WERI-Rb-1 (cell line): ENCODE measurements around the gene PSPN.
"Not testable (repeated sequence)": the region's sequence is repeated elsewhere in the genome, so short reads cannot be mapped to it uniquely, and the experiment has no call there.

Experiments used
- DNase-seq: peaks from one replicate; pipeline ENCODE4 v3.0.0-alpha.2; 2020
- H3K27ac ChIP-seq: fragments of 250-450 bp; sonication (Bioruptor Pico); 2 replicates; pipeline ENCODE4 v1.5.1; 2020; ENCODE audit warnings: mild to moderate bottlenecking, moderate library complexity
- H3K27me3 ChIP-seq: fragments of 250-450 bp; sonication (Bioruptor Pico); 2 replicates; pipeline ENCODE4 v1.5.1; 2021; ENCODE audit warnings: mild to moderate bottlenecking, low read depth, moderate library complexity; ENCODE audit not compliant: insufficient read depth, severe bottlenecking
- H3K36me3 ChIP-seq: fragments of 250-450 bp; sonication (Bioruptor Pico); 2 replicates; pipeline ENCODE4 v1.5.1; 2020; ENCODE audit warnings: mild to moderate bottlenecking, moderate library complexity
- H3K4me3 ChIP-seq: 2 replicates; pipeline ENCODE4 v1.5.1; 2011; ENCODE audit warnings: low read depth, mild to moderate bottlenecking, control low read depth, low read length
- H3K9me3 ChIP-seq: fragments of 250-450 bp; sonication (Bioruptor Pico); 2 replicates; pipeline ENCODE4 v1.5.1; 2021; ENCODE audit warnings: mild to moderate bottlenecking, moderate library complexity; ENCODE audit not compliant: severe bottlenecking
- CTCF ChIP-seq: IDR thresholded peaks from 2 replicates; pipeline ENCODE4 v1.5.1; 2011; ENCODE audit warnings: low read depth, mild to moderate bottlenecking, control low read depth, inconsistent platforms, low read length

The PSPN gene

GRCh38 chr19:6352381-6353165 lies 23.2 kb downstream of the PSPN start:
- Histone ChIP-seq H3K4me3 (no peak overlapping the region), H3K9me3 (no peaks in the 10 kb centered on the region), H3K27ac (no peak overlapping the region), H3K36me3 (no peaks in the 10 kb centered on the region), H3K27me3 (no peaks in the 10 kb centered on the region)
- TF ChIP-seq CTCF: no peak
- no peak for DNase-seq

GRCh38 chr19:6350688-6351087 lies 25.0 kb downstream of the PSPN start:
- H3K36me3 ChIP-seq: no peaks in the 10 kb centered on the region
- H3K27ac ChIP-seq: no peak overlapping the region
- H3K9me3 ChIP-seq: no peaks in the 10 kb centered on the region
- DNase-seq: no peak
- TF ChIP-seq CTCF: no peak
- H3K27me3 ChIP-seq: no peaks in the 10 kb centered on the region
- no peak overlapping the region for H3K4me3 ChIP-seq

GRCh38 chr19:6349271-6349670 lies 26.5 kb downstream of the PSPN start:
- H3K27me3 ChIP-seq, DNase-seq, H3K4me3 ChIP-seq, H3K36me3 ChIP-seq, H3K27ac ChIP-seq, H3K9me3 ChIP-seq: not testable (repeated sequence)

GRCh38 chr19:6343462-6343861 lies 32.3 kb downstream of the PSPN start:
- H3K36me3 ChIP-seq: no peaks in the 10 kb centered on the region
- no peak overlapping the region for H3K27ac ChIP-seq
- H3K27me3 ChIP-seq: no peaks in the 10 kb centered on the region
- no peak for DNase-seq
- no peak overlapping the region for H3K4me3 ChIP-seq
- H3K9me3 ChIP-seq: no peaks in the 10 kb centered on the region
- no peak for TF ChIP-seq CTCF

- H3K4me3 ChIP-seq: no peak overlapping the region
- TF ChIP-seq CTCF: no peak
- DNase-seq: no peak
- no peaks in the 10 kb centered on the region for H3K27me3 ChIP-seq
- no peaks in the 10 kb centered on the region for H3K9me3 ChIP-seq
- no peaks in the 10 kb centered on the region for H3K36me3 ChIP-seq
- H3K27ac ChIP-seq: no peak overlapping the region
These were observed 35.1 kb downstream of the PSPN start for GRCh38 chr19:6340493-6341201.

GRCh38 chr19:6334490-6335285 lies 41.0 kb downstream of the PSPN start:
- H3K27me3 ChIP-seq: no peaks in the 10 kb centered on the region
- no peak overlapping the region for H3K4me3 ChIP-seq
- no peak overlapping the region for H3K27ac ChIP-seq
- no peak for TF ChIP-seq CTCF
- H3K9me3 ChIP-seq: no peaks in the 10 kb centered on the region
- H3K36me3 ChIP-seq: no peaks in the 10 kb centered on the region
- DNase-seq: no peak
